WTC11 (cell line): ENCODE data around the gene KRT5. TPM values are rescaled to one million over a fixed set of nuclear protein-coding genes. Genes with fewer than 3 reads are reported as not detected.

ENCODE experiments used
- ATAC-seq: fragments of 200-7000 bp; cut with Tn5 transposase; 2 replicates; pipeline ENCODE4 v1.10.0; 2021; ENCODE audit warnings: mild to moderate bottlenecking, moderate library complexity
- CTCF ChIA-PET: fragments of 300-600 bp; sonication (Branson Sonifier 250); formaldehyde crosslinking; loops from one replicate; lab custom pipeline; 2021; ENCODE audit warnings: antibody characterized with exemption; lab: Charles Lee
- POLR2A ChIA-PET: fragments of 350-600 bp; sonication (Branson Sonifier 250); formaldehyde crosslinking; loops from one replicate; lab custom pipeline; 2021; ENCODE audit warnings: antibody characterized with exemption; lab: Charles Lee
- DNase-seq: peaks from one replicate; pipeline ENCODE4 v3.0.0; 2021; ENCODE audit warnings: low spot score
- H3K27ac Mint-ChIP-seq: 2 replicates; pipeline ENCODE4 v1.8.0; 2021; ENCODE audit warnings: mixed read lengths
- H3K27me3 Mint-ChIP-seq: 2 replicates; pipeline ENCODE4 v1.8.0; 2021; ENCODE audit warnings: low read depth, mild to moderate bottlenecking, moderate library complexity, mixed read lengths
- H3K36me3 Mint-ChIP-seq: 2 replicates; pipeline ENCODE4 v1.8.0; 2021; ENCODE audit warnings: mixed read lengths
- H3K4me1 Mint-ChIP-seq: 2 replicates; pipeline ENCODE4 v1.8.0; 2022; ENCODE audit warnings: mixed read lengths
- H3K4me3 Mint-ChIP-seq: 2 replicates; pipeline ENCODE4 v1.8.0; 2021; ENCODE audit warnings: mild to moderate bottlenecking, moderate library complexity, mixed read lengths
- H3K9me3 Mint-ChIP-seq: 2 replicates; pipeline ENCODE4 v1.8.0; 2021; ENCODE audit warnings: mixed read lengths
- AFF4 ChIP-seq: sonication (generic); formaldehyde crosslinking; IDR thresholded peaks from 2 replicates; pipeline ENCODE4 v1.8.1; 2023; ENCODE audit warnings: mild to moderate bottlenecking, missing genetic modification reagents, borderline replicate concordance
- ATF2 ChIP-seq: sonication (generic); formaldehyde crosslinking; IDR thresholded peaks from 2 replicates; pipeline ENCODE4 v1.8.1; 2022; ENCODE audit warnings: low read depth, missing genetic modification reagents, borderline replicate concordance
- CBFB ChIP-seq: sonication (generic); formaldehyde crosslinking; IDR thresholded peaks from 2 replicates; pipeline ENCODE4 v1.8.1; 2022; ENCODE audit warnings: mild to moderate bottlenecking, low read depth, missing genetic modification reagents
- E2F1 ChIP-seq: sonication (generic); formaldehyde crosslinking; IDR thresholded peaks from 2 replicates; pipeline ENCODE4 v1.8.0; 2022; ENCODE audit warnings: mild to moderate bottlenecking, missing genetic modification reagents
- ESRRA ChIP-seq: sonication (generic); formaldehyde crosslinking; IDR thresholded peaks from 2 replicates; pipeline ENCODE4 v1.8.1; 2022; ENCODE audit warnings: mild to moderate bottlenecking, missing genetic modification reagents, borderline replicate concordance
- FOXJ3 ChIP-seq: sonication (generic); formaldehyde crosslinking; IDR thresholded peaks from 2 replicates; pipeline ENCODE4 v1.9.0; 2021; ENCODE audit warnings: missing genetic modification reagents, mild to moderate bottlenecking, borderline replicate concordance
- FOXP1 ChIP-seq: sonication (generic); formaldehyde crosslinking; IDR thresholded peaks from 2 replicates; pipeline ENCODE4 v1.8.0; 2022; ENCODE audit warnings: missing genetic modification reagents, mild to moderate bottlenecking, moderate library complexity, borderline replicate concordance
- JAZF1 ChIP-seq: fragments of 250-450 bp; sonication (Bioruptor Pico); IDR thresholded peaks from 2 replicates; pipeline ENCODE4 v1.9.0; 2021; ENCODE audit warnings: moderate library complexity, mild to moderate bottlenecking, inconsistent platforms
- MYBL2 ChIP-seq: sonication (generic); formaldehyde crosslinking; IDR thresholded peaks from 2 replicates; pipeline ENCODE4 v1.8.1; 2023; ENCODE audit warnings: mild to moderate bottlenecking, moderate library complexity, missing genetic modification reagents
- NR1H2 ChIP-seq: sonication (generic); formaldehyde crosslinking; IDR thresholded peaks from 2 replicates; pipeline ENCODE4 v1.9.0; 2021; ENCODE audit warnings: mild to moderate bottlenecking, moderate library complexity, missing genetic modification reagents
- PRDM15 ChIP-seq: sonication (generic); formaldehyde crosslinking; IDR thresholded peaks from 2 replicates; pipeline ENCODE4 v1.8.0; 2022; ENCODE audit warnings: missing genetic modification reagents
- RELA ChIP-seq: sonication (generic); formaldehyde crosslinking; IDR thresholded peaks from 2 replicates; pipeline ENCODE4 v1.8.1; 2022; ENCODE audit warnings: missing genetic modification reagents, mild to moderate bottlenecking, borderline replicate concordance
- RORB ChIP-seq: fragments of 250-450 bp; sonication (Bioruptor Pico); IDR thresholded peaks from 2 replicates; pipeline ENCODE4 v1.9.0; 2021; ENCODE audit warnings: mild to moderate bottlenecking
- SMAD4 ChIP-seq: sonication (generic); formaldehyde crosslinking; IDR thresholded peaks from 2 replicates; pipeline ENCODE4 v1.8.0; 2022; ENCODE audit warnings: mild to moderate bottlenecking, missing genetic modification reagents
- STAT6 ChIP-seq: sonication (generic); formaldehyde crosslinking; conservative IDR thresholded peaks from 2 replicates; pipeline ENCODE4 v1.8.1; 2023; ENCODE audit warnings: mild to moderate bottlenecking, low read depth, missing genetic modification reagents, moderate library complexity
- ZBTB43 ChIP-seq: sonication (generic); formaldehyde crosslinking; IDR thresholded peaks from 2 replicates; pipeline ENCODE4 v1.8.1; 2023; ENCODE audit warnings: mild to moderate bottlenecking, missing genetic modification reagents
- total RNA-seq: library from RNA; stranded (reverse); gene quantifications from 3 replicates; pipeline ENCODE4 v1.2.3, GENCODE V29; 2021

KRT5 gene
- total RNA-seq, 1 experiment from 2014 or later: not detected

- H3K27ac Mint-ChIP-seq: no peak overlapping the region
- TF ChIP-seq NR1H2 (CRISPR knock-in tag) (no peak), FOXJ3 (CRISPR knock-in tag) (no peak), RELA (CRISPR knock-in tag) (no peak), PRDM15 (CRISPR knock-in tag) (no peak), AFF4 (CRISPR knock-in tag) (no peak), RORB (no peak), JAZF1 (CRISPR knock-in tag) (no peak), MYBL2 (CRISPR knock-in tag) (no peak), STAT6 (no peak), ATF2 (CRISPR knock-in tag) (no peak), ZBTB43 (CRISPR knock-in tag) (no peak), ESRRA (CRISPR knock-in tag) (no peak), CBFB (CRISPR knock-in tag) (no peak), SMAD4 (no peak), FOXP1 (no peak), E2F1 (CRISPR knock-in tag) (no peak)
- TF ChIP-seq, all 79 proteins: peak for 0
Observed at GRCh38 chr12:52528641-52529143, 8.5 kb upstream of the KRT5 start.

More at GRCh38 chr12:52528641-52529143, 8.5 kb upstream of the KRT5 start:
- ATAC-seq (no peak), DNase-seq (no peak)
- no peak overlapping the region for H3K4me3 Mint-ChIP-seq
- no peaks in the 10 kb centered on the region for H3K9me3 Mint-ChIP-seq
- H3K4me1 Mint-ChIP-seq: no peaks in the 10 kb centered on the region
- no peaks in the 10 kb centered on the region for H3K36me3 Mint-ChIP-seq
- ChIA-PET CTCF (no interaction called here), POLR2A (no interaction called here)
- no peaks in the 10 kb centered on the region for H3K27me3 Mint-ChIP-seq
